ACC112 (cell line): ENCODE measurements around the gene VPS16.
"Not testable (repeated sequence)": the region's sequence is repeated elsewhere in the genome, so short reads cannot be mapped to it uniquely, and the experiment has no call there.

Experiments
- H2AFZ ChIP-seq: fragments of 200-600 bp; sonication (generic); one replicate; pipeline ENCODE4 v1.6.0; 2017; ENCODE audit warnings: antibody characterized with exemption, low read length; ENCODE audit not compliant: unreplicated experiment
- H3K27ac ChIP-seq: fragments of 200-600 bp; sonication (generic); 2 replicates; pipeline ENCODE4 v1.5.1; 2014; ENCODE audit warnings: low read depth, mild to moderate bottlenecking, antibody characterized with exemption, low read length, moderate library complexity
- H3K27me3 ChIP-seq: fragments of 200-600 bp; sonication (generic); 2 replicates; pipeline ENCODE4 v1.6.1; 2014; ENCODE audit warnings: mild to moderate bottlenecking, antibody characterized with exemption, low read length, moderate library complexity, mixed read lengths; ENCODE audit not compliant: insufficient read depth
- H3K36me3 ChIP-seq: fragments of 200-600 bp; sonication (generic); 2 replicates; pipeline ENCODE4 v1.6.1; 2016; ENCODE audit warnings: mild to moderate bottlenecking, antibody characterized with exemption, low read length, moderate library complexity, mixed read lengths; ENCODE audit not compliant: insufficient read depth
- H3K4me1 ChIP-seq: fragments of 200-600 bp; sonication (generic); one replicate; pipeline ENCODE4 v1.6.1; 2016; ENCODE audit warnings: low read length, mixed read lengths; ENCODE audit not compliant: insufficient read depth, unreplicated experiment, control insufficient read depth
- H3K4me3 ChIP-seq: fragments of 200-600 bp; sonication (generic); 2 replicates; pipeline ENCODE4 v1.5.1; 2014; ENCODE audit warnings: mild to moderate bottlenecking, low read depth, low read length
- H3K79me2 ChIP-seq: fragments of 200-600 bp; sonication (generic); one replicate; pipeline ENCODE4 v1.6.0; 2016; ENCODE audit warnings: low read length; ENCODE audit not compliant: control insufficient read depth, unreplicated experiment, insufficient read depth

The VPS16 gene

DNA sequence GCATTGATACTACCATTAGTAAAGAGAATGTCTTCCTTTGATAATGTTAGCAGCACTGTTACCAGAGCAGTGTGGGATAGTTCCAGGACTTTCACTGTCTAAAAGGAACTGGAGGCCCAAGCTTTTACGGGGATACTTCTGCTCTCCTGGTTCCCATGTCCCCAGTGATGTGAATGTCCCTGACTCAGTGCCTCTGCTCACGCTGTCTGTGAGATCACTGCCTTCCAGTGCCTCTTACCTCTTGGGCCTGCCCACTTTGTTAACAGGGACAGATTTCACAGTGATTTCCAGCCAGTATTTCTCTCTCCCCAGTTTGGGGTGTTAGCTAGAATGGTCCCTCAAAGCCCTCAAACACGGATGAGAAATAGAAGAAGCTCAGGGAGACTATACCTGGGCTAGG is 47.2 kb downstream of the VPS16 start:
- Histone ChIP-seq H3K79me2 (peaks cover 49% of the 10 kb centered on the region), H3K27me3 (no peaks in the 10 kb centered on the region), H3K36me3 (no peaks in the 10 kb centered on the region), H3K27ac (no peak overlapping the region), H2AFZ (no peak overlapping the region), H3K4me3 (no peak overlapping the region), H3K4me1 (peaks cover 14% of the 10 kb centered on the region)

DNA sequence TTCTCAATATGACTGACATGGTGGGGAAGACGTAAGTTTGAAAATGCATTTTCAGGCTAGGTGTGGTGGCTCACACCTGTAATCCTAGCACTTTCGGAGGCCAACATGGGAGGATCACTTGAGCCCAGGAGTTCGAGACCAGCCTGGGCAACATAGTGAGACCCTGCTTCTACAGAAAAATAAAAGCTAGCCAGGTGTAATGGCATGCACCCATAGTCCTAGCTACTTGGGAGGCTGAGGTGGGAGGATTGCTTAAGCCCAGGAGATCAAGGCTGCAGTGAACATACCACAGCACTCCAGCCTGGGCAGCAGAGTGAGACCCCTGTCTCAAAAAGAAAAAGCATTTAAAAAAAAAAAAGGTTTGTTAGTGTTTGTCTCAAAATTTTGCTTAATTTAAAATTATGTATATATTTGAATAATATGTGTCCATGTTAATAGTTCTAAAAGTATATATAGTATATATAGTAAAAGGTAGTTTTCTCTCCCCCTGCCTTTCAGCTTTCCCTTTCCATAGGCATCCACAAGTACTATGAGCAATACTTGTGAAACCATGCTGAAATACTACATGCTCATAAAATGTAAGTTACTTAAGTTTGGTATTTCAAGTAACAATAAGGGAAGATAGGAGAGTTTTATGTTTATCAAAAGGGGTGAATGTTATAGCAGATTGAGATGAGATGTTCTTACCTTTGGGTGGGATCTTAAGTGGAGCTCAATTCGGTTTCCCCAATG is 47.8 kb downstream of the VPS16 start:
- H3K79me2 ChIP-seq, result peaks cover 52% of the 10 kb centered on the region

DNA sequence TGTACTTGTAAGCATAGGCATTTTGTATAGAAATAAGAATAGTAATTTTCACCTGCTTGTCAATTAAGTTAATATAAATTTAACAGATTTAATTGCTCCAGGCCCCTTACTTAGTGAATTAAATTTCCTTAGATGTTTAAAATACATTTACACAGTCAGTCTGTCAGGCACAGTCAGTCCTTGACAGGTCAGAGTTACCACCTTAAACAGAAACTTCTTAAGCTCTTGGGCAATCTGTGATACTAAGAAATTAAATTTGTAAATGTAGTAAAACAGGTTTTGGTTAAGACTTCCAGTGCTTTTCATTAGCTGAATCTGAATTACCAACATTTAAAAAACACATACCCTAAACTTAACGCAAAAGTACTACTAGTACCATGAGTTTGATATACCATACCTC is 48.7 kb downstream of the VPS16 start:
- H3K79me2 ChIP-seq, result peaks cover 51% of the 10 kb centered on the region

More for the DNA sequence above, 47.8 kb downstream of the VPS16 start:
- Histone ChIP-seq H3K4me1 (peaks cover 14% of the 10 kb centered on the region), H3K4me3 (no peak overlapping the region), H3K27me3 (no peaks in the 10 kb centered on the region), H3K36me3 (no peaks in the 10 kb centered on the region), H2AFZ (no peak overlapping the region), H3K27ac (no peak overlapping the region)

DNA sequence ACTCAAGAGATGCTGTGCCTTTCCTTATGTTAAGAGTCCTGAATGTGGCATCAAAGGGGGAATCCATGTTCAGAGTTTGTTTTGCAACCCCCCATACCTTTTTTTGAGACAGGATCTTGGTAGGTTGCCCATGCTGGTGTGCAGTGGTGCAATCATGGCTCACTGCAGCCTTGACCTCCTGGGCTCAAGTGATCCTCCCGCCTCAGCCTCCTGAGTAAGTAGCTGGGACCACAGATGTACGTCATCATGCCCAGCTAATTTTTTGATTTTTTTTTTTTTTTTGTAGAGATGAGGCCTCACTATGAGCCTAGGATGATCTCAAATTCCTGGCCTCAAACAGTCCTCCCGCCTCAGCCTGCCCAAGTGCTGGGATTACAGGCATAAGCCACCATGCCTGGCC is 49.3 kb downstream of the VPS16 start:
- peaks cover 52% of the 10 kb centered on the region for H3K79me2 ChIP-seq
- H3K27ac ChIP-seq, result no peak overlapping the region
- H3K27me3 ChIP-seq, result no peaks in the 10 kb centered on the region
- H2AFZ ChIP-seq, result no peak overlapping the region
- H3K36me3 ChIP-seq, result no peaks in the 10 kb centered on the region
- peaks cover 14% of the 10 kb centered on the region for H3K4me1 ChIP-seq
- no peak overlapping the region for H3K4me3 ChIP-seq

More for the DNA sequence above, 48.7 kb downstream of the VPS16 start:
- Histone ChIP-seq H3K4me1 (peaks cover 14% of the 10 kb centered on the region), H3K4me3 (no peak overlapping the region), H3K27me3 (no peaks in the 10 kb centered on the region), H3K27ac (no peak overlapping the region), H2AFZ (no peak overlapping the region), H3K36me3 (no peaks in the 10 kb centered on the region)

DNA sequence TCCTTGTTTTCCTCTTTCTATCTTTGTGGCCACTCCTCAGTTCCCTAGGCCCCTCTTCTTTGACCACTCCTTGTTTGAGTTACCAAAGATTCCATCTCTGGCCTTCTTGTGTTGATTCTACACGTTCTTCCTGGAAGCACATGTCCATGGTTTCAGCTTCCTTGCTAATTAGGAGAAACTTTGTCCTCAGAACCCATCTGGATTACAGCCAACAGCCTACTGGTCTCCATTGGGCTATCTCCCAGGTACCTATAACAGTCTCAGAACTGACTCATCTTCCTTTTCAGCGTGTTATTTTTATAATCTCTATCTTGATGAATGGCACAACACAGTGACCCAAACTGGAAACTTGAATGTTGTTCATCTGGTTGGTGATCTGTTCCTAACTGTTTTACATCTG is 50.2 kb downstream of the VPS16 start:
- Histone ChIP-seq H3K4me1 (peaks cover 14% of the 10 kb centered on the region), H3K36me3 (peaks cover 3% of the 10 kb centered on the region), H3K27ac (no peak overlapping the region), H3K27me3 (no peaks in the 10 kb centered on the region), H3K4me3 (no peak overlapping the region), H2AFZ (no peak overlapping the region), H3K79me2 (peaks cover 47% of the 10 kb centered on the region)

DNA sequence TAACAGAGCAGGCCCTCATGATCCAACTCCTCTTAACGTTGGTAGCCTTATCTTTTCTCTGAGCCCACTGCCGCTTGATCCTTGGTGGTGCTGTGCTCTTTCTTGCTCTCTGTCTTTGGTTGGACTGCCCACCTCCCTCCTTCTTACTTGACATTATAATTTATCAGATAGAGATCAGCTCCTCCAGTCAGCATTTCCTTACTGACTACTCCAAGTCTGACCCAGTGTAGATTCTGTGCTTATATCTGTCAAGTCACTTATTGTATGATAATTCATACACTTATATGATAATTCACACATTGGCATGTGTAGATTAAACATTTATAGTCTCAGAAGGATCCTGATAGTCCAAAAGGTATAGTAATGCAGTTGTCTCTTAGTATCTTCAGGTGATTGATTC is 50.8 kb downstream of the VPS16 start:
- H3K4me1 ChIP-seq, result peaks cover 14% of the 10 kb centered on the region
- no peak overlapping the region for H3K27ac ChIP-seq
- peaks cover 5% of the 10 kb centered on the region for H3K36me3 ChIP-seq
- H2AFZ ChIP-seq, result no peak overlapping the region
- H3K4me3 ChIP-seq, result no peak overlapping the region
- peaks cover 50% of the 10 kb centered on the region for H3K79me2 ChIP-seq
- no peaks in the 10 kb centered on the region for H3K27me3 ChIP-seq

DNA sequence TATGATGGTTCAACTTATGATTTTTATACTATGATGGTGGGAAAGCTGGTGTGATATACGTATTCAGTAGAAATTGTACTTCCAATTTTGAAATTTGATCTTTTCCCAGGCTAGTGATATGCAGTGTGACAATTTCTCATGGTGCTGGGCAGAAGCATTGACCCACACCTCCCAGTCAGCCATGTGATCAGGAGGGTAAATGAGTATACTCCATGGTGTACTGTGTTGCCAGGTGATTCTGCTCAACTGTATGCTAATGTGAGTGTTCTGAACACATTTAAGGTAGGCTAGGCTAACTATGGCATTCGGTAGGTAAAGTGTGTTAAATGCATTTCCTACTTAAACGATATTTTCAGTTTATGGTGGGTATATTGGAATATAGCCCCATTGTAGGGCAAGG is 51.8 kb downstream of the VPS16 start:
- no peak overlapping the region for H2AFZ ChIP-seq
- no peak overlapping the region for H3K4me3 ChIP-seq
- no peak overlapping the region for H3K27ac ChIP-seq
- peaks cover 5% of the 10 kb centered on the region for H3K36me3 ChIP-seq
- H3K79me2 ChIP-seq, result peaks cover 52% of the 10 kb centered on the region
- no peaks in the 10 kb centered on the region for H3K27me3 ChIP-seq
- peaks cover 14% of the 10 kb centered on the region for H3K4me1 ChIP-seq

DNA sequence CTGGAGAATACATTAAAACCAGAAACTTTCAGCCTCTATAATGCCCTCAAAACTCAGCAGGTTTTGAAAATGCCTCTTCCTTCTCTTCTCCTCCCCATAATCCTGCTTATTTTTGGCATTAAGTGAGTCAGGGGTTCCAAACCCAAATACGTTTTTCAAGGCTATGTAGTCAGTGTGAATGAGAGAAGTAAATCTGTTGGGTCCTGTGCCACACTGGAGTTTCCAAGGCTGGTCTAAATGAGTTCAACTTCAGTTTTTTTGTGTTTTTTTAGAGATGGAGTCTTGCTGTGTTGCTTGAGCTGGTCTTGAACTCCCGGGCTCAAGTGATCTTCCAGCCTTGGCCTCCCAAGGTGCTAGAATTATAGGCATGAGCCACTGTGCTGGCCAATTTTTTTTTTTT is 53.7 kb downstream of the VPS16 start:
- peaks cover 5% of the 10 kb centered on the region for H3K36me3 ChIP-seq
- H2AFZ ChIP-seq, result no peak overlapping the region
- no peak overlapping the region for H3K27ac ChIP-seq
- H3K27me3 ChIP-seq, result no peaks in the 10 kb centered on the region
- H3K4me3 ChIP-seq, result no peak overlapping the region
- peaks cover 48% of the 10 kb centered on the region for H3K79me2 ChIP-seq
- H3K4me1 ChIP-seq, result peaks cover 14% of the 10 kb centered on the region

DNA sequence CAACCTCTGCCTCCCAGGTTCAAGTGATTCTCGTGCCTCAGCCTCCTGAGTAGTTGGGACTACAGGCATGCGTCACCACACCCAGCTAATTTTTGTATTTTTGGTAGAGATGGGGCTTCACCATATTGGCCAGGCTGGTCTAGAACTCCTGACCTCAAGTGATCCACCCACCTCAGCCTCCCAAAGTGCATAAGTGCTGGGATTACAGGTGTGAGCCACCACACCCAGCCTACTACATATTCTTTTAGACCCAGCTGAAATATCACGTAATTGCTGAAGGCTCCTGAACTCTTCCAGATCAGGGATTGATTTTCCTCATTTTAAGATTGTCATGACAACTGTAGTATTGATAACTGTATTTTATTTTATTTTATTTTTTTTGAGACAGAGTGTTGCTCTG is 54.6 kb downstream of the VPS16 start:
- not testable (repeated sequence) for H3K27me3 ChIP-seq, H2AFZ ChIP-seq, H3K4me3 ChIP-seq, H3K27ac ChIP-seq, H3K36me3 ChIP-seq
- H3K4me1 ChIP-seq, result peaks cover 14% of the 10 kb centered on the region
- H3K79me2 ChIP-seq, result peaks cover 48% of the 10 kb centered on the region

DNA sequence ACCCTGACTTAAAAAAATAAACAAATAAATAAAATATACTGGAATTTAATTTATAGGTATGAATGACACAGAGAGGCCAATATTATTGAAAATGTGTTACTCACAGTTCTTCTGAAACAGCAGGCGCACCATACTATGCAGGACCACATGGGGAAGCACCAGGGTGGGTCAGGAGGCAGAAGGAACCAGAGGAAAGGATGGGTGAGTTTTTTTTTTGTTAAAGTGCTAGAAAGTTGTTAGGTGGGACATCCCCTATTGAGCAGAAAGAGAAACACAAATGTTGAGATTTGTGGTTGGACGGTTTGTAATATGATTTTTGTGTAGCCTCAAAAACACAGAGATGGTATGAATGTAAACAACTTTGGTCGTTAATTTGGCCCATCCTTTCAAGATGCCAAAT is 58.7 kb downstream of the VPS16 start:
- H3K27me3 ChIP-seq, result no peaks in the 10 kb centered on the region
- no peak overlapping the region for H3K27ac ChIP-seq
- H3K79me2 ChIP-seq, result peaks cover 33% of the 10 kb centered on the region

DNA sequence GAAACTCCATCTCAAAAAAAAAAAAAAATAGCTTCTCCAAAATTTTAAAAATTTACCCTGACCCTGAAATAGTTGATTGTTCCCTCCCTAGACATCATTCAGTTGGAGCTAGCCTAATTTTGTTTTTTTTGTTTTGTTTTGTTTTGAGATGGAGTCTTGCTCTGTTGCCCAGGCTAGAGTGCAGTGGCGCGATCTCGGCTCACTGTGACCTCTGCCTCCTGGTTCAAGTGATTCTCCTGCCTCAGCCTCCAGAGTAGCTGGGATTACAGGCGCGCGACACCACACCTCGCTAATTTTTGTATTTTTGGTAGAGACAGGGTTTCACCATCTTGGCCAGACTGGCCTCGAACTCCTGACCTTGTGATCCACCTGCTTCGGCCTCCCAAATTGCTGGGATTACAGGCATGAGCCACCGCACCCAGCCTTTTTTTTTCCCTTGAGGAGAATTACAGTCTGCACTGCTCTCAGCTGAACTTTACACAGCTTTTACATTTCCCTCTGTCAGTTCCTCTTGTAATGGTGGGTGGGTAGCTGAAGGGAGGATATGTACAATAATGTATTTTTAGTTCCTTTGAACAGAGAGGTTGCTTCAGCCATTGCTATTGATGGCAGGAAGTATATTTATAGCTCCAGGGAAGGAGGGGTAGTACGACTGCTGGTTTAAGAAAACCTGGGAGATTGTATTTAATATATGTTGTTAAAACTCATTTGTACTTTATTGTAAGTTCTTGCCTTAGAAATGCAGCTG is 60.5 kb downstream of the VPS16 start:
- peaks cover 27% of the 10 kb centered on the region for H3K79me2 ChIP-seq
- no peaks in the 10 kb centered on the region for H3K27me3 ChIP-seq
- H3K27ac ChIP-seq, result no peak overlapping the region
- no peaks in the 10 kb centered on the region for H3K4me1 ChIP-seq
- no peak overlapping the region for H2AFZ ChIP-seq
- H3K36me3 ChIP-seq, result no peaks in the 10 kb centered on the region
- no peak overlapping the region for H3K4me3 ChIP-seq

More for the DNA sequence above, 58.7 kb downstream of the VPS16 start:
- H3K4me3 ChIP-seq, result no peak overlapping the region
- no peak overlapping the region for H2AFZ ChIP-seq
- H3K36me3 ChIP-seq, result peaks cover 5% of the 10 kb centered on the region
- H3K4me1 ChIP-seq, result no peaks in the 10 kb centered on the region
